Measurements from ENCODE around the gene FTL.

- TF ChIP-seq CTCF (IDR thresholded peaks at IDR 0.05) (no peak), EZH2 (IDR thresholded peaks at IDR 0.05) (no peak)
Observed at GRCh38 chr19:49011194-49011593, 46.1 kb downstream of the FTL start.

Measured in neural progenitor cell (in vitro differentiated cells).